Measurements from ENCODE around the gene GRPEL2.

DNA sequence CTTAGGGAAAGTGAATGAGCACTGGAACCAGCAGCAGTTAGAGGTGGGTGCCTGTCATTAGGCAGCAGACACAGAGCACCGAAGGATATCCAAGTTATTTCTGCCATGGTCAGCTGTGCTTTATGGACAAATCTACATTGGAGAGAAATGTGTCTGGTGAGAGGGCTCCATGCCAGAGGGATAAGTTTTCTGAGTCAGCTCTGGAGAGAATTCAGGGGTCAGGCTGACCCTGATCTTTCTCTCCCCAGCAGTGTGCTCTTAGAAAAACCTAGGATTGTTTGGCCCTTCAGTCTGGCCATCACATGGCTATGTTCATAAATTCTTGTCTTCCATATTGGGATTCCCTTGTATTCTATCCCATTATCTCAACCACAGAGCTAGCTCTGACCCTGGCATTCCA is 42.7 kb downstream of the GRPEL2 start:
- no peak for TF ChIP-seq POLR2A (IDR thresholded peaks at IDR 0.05)
- TF ChIP-seq, protein P1, sequence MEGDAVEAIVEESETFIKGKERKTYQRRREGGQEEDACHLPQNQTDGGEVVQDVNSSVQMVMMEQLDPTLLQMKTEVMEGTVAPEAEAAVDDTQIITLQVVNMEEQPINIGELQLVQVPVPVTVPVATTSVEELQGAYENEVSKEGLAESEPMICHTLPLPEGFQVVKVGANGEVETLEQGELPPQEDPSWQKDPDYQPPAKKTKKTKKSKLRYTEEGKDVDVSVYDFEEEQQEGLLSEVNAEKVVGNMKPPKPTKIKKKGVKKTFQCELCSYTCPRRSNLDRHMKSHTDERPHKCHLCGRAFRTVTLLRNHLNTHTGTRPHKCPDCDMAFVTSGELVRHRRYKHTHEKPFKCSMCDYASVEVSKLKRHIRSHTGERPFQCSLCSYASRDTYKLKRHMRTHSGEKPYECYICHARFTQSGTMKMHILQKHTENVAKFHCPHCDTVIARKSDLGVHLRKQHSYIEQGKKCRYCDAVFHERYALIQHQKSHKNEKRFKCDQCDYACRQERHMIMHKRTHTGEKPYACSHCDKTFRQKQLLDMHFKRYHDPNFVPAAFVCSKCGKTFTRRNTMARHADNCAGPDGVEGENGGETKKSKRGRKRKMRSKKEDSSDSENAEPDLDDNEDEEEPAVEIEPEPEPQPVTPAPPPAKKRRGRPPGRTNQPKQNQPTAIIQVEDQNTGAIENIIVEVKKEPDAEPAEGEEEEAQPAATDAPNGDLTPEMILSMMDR (IDR thresholded peaks at IDR 0.05), result no peak

All from sigmoid colon (tissue), 3 donors.